NCI-H82 (cell line): ENCODE data around the gene CUBN.

Experiments used
- DNase-seq: peaks from one replicate; lab custom pipeline; 2025; lab: John Stamatoyannopoulos, UW

CUBN gene

GRCh38 chr10:17067376-17068264, 62.0 kb downstream of the CUBN start:
- no peak for DNase-seq

- no peak for DNase-seq
These were observed 62.8 kb downstream of the CUBN start for GRCh38 chr10:17066807-17067206.

GRCh38 chr10:17066000-17066399, 63.6 kb downstream of the CUBN start:
- no peak for DNase-seq

- DNase-seq: no peak
These were observed 64.3 kb downstream of the CUBN start for GRCh38 chr10:17065273-17065672.

- DNase-seq: no peak
These were observed 65.2 kb downstream of the CUBN start for GRCh38 chr10:17064435-17064834.

GRCh38 chr10:17062955-17063484, 66.6 kb downstream of the CUBN start:
- DNase-seq: no peak

- no peak for DNase-seq
These were observed 67.1 kb downstream of the CUBN start for GRCh38 chr10:17062493-17062892.

GRCh38 chr10:17062009-17062408, 67.6 kb downstream of the CUBN start:
- no peak for DNase-seq

- no peak for DNase-seq
These were observed 68.2 kb downstream of the CUBN start for GRCh38 chr10:17061418-17061817.

GRCh38 chr10:17060289-17060688, 69.3 kb downstream of the CUBN start:
- DNase-seq: no peak

- DNase-seq: no peak
These were observed 70.4 kb downstream of the CUBN start for GRCh38 chr10:17059197-17059688.

- DNase-seq: no peak
These were observed 71.5 kb downstream of the CUBN start for GRCh38 chr10:17058093-17058492.

GRCh38 chr10:17056781-17057428, 72.7 kb downstream of the CUBN start:
- DNase-seq: no peak

GRCh38 chr10:17053513-17053912, 76.1 kb downstream of the CUBN start:
- no peak for DNase-seq

- DNase-seq: no peak
These were observed 76.5 kb downstream of the CUBN start for GRCh38 chr10:17053061-17053460.

GRCh38 chr10:17051851-17052250, 77.8 kb downstream of the CUBN start:
- no peak for DNase-seq

- DNase-seq: no peak
These were observed 80.4 kb downstream of the CUBN start for GRCh38 chr10:17049195-17049594.

GRCh38 chr10:17047908-17048307, 81.7 kb downstream of the CUBN start:
- DNase-seq: no peak

GRCh38 chr10:17046989-17047388, 82.6 kb downstream of the CUBN start:
- DNase-seq: no peak

GRCh38 chr10:17043586-17043985, 86.0 kb downstream of the CUBN start:
- no peak for DNase-seq

- no peak for DNase-seq
These were observed 87.7 kb downstream of the CUBN start for GRCh38 chr10:17041626-17042520.

- no peak for DNase-seq
These were observed 91.0 kb downstream of the CUBN start for GRCh38 chr10:17038627-17039026.
